ENCODE measurements around the gene THADA. TPM values are rescaled to one million over a fixed set of nuclear protein-coding genes. Genes with fewer than 3 reads are reported as not detected.
A peak's percentile ranks its signal among the peaks of the same experiment; 100 is the strongest.
"Not testable (repeated sequence)": the region's sequence is repeated elsewhere in the genome, so short reads cannot be mapped to it uniquely, and the experiment has no call there.

THADA gene
- total RNA-seq, 1 donor from 2014 or later: 22.8 TPM

DNA sequence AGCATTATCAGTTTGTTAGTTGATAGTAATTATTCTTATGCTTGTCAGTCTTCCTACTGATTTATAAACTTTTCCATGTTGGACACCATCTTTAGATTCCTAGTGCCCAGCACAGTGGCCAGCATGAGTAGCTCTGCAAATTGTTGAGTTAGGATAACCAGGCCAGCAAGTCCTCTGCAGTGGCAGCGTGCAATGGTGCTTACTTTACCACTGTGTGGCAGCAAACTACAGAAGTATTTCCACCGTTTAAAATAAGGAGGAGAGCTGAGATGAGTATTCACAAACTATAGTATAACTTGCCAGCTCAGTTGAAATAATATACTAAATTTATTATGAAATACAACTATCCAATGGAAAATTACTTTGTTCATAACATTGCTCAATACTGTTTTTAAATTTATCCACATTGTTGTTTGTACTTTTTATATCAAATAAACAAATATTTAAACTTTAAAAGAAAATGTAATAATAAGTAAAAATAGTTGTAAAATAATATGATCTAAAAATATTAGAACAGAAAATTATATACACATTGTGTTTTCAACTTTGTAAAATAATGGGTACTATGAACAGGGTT, 9.3 kb upstream of the THADA start:
- DNase-seq (ENCODE audit: low read depth in 2 of 2): peak; percentile 52 to 58

DNA sequence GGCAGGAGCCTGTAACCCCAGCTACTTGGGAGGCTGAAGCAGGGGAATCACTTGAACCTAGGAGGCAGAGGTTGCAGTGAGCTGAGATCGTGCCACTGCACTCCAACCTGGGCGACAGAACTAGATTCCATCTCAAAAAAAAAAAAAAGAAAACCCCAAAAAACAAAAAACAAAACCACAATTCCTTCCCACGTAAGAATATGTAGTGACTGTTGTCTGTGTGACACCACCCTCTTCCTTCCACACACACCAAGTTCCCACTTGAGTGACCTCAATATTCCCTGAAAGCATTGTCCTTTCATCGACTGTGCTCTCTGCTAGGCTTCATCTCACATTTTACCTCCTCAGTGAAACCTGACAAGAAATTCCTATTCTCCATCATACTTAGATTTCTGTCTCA, 8.8 kb upstream of the THADA start:
- no peak for DNase-seq (ENCODE audit: low read depth in 2 of 2)

DNA sequence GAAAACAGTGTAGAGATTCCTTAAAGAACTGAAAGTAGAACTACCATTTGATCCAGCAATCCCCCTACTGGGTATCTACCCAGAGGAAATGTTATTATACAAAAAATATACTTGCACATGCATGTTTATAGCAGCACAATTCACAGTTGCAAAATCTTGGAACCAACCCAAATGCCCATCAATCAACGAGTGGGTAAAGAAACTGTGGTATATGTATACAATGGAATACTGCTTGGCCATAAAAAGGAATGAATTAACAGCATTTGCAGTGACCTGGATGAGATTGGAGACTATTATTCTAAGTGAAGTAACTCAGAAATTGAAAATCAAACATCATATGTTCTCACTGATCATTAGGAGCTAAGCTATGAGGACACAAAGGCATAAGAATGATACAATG, 4.8 kb upstream of the THADA start:
- not testable (repeated sequence) for DNase-seq (ENCODE audit: low read depth in 2 of 2)

- DNase-seq (ENCODE audit: low read depth in 2 of 2): no peak
Observed at GRCh38 chr2:43594875-43595274, 963 bp downstream of the THADA start.

DNA sequence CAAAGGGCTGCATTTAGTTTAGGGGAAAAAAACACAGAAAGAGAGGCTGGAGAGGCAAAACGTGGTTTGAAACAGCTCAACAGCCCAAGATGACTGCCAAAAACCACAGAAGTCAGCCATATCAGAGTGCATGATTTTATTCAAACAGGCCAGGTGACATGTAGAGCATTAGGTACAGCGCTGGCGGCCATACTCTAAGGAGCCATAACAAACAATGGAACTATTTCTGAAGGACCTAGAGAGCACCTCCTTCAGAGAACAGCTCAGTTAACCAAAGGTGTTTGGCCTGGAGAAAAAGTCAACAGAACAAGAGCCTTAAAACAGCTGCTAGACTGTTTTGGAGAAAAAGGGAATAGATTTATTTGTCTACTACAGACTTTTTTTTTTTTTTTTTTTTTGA, 2.6 kb downstream of the THADA start:
- no peak for DNase-seq (ENCODE audit: low read depth in 2 of 2)

- DNase-seq (ENCODE audit: low read depth in 2 of 2): no peak
Observed at GRCh38 chr2:43592443-43592842, 3.4 kb downstream of the THADA start.

- DNase-seq (ENCODE audit: low read depth in 2 of 2): no peak
Observed at GRCh38 chr2:43585708-43586107, 10.1 kb downstream of the THADA start.

- DNase-seq (ENCODE audit: low read depth in 2 of 2): no peak
Observed at GRCh38 chr2:43579275-43579981, 16.4 kb downstream of the THADA start.

GRCh38 chr2:43576981-43577892, 18.6 kb downstream of the THADA start:
- peak; percentile 79 to 83 for DNase-seq (ENCODE audit: low read depth in 2 of 2)

GRCh38 chr2:43572244-43572643, 23.6 kb downstream of the THADA start:
- no peak for DNase-seq (ENCODE audit: low read depth in 2 of 2)

DNA sequence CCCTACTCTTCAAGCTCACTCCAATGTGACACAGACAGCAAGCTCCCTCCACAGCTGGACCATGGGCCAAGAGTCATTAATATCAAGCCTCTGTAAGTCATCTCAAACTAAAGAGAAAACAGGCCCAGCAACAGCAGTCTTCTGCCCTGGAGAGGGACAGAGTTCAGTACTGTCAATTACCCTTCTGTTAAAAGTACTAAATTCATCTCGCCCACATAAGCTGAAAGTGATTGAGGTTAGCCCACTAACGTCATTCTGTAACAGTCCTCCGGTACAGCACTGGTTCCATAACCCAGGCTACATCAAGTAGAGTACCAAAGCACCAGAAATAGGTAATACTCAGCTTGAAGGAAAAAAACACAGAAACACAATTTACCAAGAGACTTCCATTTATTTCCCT, 25.9 kb downstream of the THADA start:
- no peak for DNase-seq (ENCODE audit: low read depth in 2 of 2)

DNA sequence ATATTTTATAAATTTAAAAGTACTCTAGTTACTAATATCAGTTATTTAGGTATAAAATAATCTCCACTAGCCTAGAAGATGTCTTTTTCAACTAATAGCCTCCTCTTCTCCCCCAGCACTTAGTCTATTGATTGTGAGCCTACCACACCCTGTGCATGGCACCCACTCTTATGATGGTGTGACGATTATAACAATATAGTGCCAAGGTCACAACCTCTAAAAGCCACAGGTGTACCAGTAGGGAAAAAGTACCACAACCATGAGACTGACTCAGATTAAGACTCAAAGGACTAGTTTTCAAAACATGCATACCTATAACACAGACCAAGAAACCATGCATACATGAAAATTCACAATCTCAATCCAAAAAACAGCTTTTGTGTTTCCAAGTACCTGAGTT, 27.6 kb downstream of the THADA start:
- DNase-seq (ENCODE audit: low read depth in 2 of 2): no peak

GRCh38 chr2:43566461-43566729, 29.4 kb downstream of the THADA start:
- no peak for DNase-seq (ENCODE audit: low read depth in 2 of 2)

DNA sequence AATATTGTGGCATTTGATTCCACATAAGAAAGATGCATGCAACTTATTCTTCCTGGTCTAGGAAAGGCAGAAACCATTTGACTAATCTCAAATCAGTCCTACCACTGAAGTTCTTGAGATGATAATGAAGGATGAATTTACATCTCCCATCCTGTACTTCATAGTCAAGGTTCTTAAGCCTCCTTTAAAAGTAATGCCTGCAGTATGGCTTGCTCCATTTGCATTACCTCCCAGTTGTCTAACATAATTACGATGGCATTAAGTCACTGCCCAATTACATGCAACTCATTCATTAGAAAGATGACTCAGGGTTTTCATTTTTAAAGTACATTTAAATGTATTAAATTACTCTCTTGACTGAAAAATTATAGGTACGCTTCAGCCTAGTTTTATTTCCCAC, 32.2 kb downstream of the THADA start:
- no peak for DNase-seq (ENCODE audit: low read depth in 2 of 2)

GRCh38 chr2:43560231-43560547, 35.6 kb downstream of the THADA start:
- no peak for DNase-seq (ENCODE audit: low read depth in 2 of 2)

- DNase-seq (ENCODE audit: low read depth in 2 of 2): no peak
Observed at GRCh38 chr2:43559391-43560230, 36.2 kb downstream of the THADA start.

DNA sequence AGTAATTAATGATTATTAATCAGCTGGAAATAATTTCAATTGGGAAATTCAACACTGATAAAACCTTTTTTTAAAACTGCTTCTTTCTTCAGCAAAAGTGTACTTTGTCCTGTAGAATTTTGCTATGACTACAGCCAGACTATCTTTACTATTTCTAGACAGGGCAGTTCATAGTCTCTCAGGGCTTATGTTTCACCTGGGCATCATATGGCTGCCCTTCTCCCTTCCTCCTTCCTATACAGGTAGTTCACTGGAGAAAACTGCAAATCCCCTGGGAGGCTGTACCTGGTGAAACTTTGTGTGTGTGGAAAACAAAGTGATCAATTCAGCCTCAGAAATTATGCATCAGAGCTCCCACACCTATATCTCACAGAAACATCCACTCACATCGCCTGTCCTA, 38.6 kb downstream of the THADA start:
- DNase-seq (ENCODE audit: low read depth in 2 of 2): no peak

GRCh38 chr2:43556256-43556655, 39.6 kb downstream of the THADA start:
- DNase-seq (ENCODE audit: low read depth in 2 of 2): no peak

DNA sequence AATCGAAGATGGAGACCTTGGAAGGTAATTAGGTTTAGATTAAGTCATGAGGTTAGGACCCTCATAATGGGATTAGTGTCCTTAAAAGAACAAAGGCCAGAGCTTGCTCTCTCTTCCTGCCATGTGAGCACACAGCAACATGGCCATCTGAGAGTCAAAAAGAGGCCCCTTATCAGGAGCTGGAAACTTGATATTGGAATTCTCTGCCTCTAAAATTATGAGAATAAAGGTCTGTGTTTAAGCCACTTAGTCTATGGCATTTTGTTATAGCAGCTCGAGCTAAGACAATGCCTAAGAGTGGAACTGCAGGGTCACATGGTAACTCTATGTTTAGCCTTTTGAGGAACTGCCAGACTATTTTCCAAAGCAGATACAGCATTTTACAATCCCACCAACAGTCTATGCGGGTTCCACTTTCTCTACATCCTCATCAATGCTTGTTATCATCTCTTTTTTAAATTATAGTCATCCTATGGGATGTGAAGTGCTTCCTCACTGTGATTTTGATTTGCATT, 42.4 kb downstream of the THADA start:
- no peak for DNase-seq (ENCODE audit: low read depth in 2 of 2)

DNA sequence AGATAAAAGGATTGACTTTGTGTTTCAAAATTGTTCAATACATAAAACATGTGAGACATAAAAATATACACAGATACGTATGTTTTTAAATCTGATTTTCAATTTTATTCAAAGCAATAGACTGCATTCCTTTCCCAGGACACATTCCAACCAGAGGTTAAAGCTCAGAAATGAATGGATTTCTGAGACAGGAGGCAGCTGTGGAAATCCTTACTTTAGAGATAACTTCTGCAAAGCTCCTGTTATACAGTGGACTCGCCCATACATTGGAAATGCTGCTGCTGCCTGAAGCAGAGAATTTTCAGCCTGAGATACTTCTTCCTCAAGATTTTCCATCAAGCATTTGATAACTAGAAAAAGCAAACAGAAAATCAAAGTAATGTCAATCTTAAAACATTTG, 43.8 kb downstream of the THADA start:
- DNase-seq (ENCODE audit: low read depth in 2 of 2): no peak

GRCh38 chr2:43548381-43548780, 47.5 kb downstream of the THADA start:
- DNase-seq (ENCODE audit: low read depth in 2 of 2): not testable (repeated sequence)
